Measurements from ENCODE around the gene DAP.

- no peak for TF ChIP-seq EZH2phosphoT487 (IDR thresholded peaks at IDR 0.05; ENCODE audit: insufficient read depth, low read depth)
- TF ChIP-seq EZH2 (IDR thresholded peaks at IDR 0.05; ENCODE audit: insufficient read depth, poor library complexity, severe bottlenecking), result no peak
These were observed 127.0 kb downstream of the DAP start for GRCh38 chr5:10634050-10634449.

Data from GM23248 (cell line).